Uterus (tissue), 2 donors: ENCODE results near the gene UBE2D2.

Experiments
- CTCF ChIP-seq, 4 experiments: fragments of 200-600 bp in 2 of 4; fragments of 450-650 bp in 2 of 4; sonication (generic) in 2 of 4; IDR thresholded peaks; one replicate each; pipeline ENCODE4 v1.5.1; 2016 to 2019; ENCODE audit warnings: antibody characterized with exemption in 4 of 4, mild to moderate bottlenecking in 2 of 4, moderate library complexity in 1 of 4
- POLR2A ChIP-seq, 2 donors: fragments of 450-650 bp; IDR thresholded peaks; one replicate each; pipeline ENCODE4 v1.6.1; 2016; ENCODE audit warnings: antibody characterized with exemption in 2 of 2, mild to moderate bottlenecking in 1 of 2, moderate library complexity in 1 of 2

DNA sequence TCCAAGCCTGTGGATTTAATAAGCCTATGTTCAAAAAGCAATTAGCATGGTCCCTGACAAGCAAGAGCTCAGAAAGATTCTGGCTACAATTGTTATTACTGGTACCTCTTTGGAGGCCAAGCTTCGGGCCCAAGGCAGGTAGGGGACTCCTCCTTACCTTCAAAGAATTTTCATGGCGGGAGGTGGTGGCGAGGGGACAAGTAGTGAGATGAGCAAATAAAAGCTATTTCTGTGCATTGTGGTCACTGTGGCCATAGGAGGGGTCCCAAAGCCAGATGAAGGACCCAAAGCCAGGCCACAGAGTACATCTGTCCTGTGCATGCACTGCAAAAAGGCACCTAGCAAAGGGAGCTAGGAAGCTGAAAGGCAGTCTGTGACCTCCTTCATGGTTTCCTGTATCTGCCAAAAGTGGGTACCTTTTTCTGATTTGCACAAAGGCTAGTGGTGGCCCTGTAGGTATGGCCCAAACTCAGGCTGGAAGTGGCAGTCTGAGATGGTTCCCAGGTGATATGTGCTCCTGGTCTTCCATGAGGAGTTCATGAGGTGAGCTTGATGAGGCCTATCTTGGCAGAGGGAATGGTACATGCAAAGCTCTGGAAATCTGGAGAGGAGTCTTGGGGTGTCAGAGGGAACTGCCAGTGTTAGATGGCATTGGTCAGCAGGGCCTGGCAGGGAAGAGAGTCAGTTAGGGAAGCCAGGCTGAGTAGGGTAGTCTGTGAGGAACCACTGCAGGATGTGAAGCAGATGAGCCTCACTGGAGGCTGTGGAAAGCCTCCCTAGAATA lies 83.7 kb downstream of the UBE2D2 start:
- TF ChIP-seq CTCF (IDR thresholded peaks at IDR 0.05): no peak
- TF ChIP-seq POLR2A (IDR thresholded peaks at IDR 0.05): no peak
